ENCODE results near the gene RGMA. TPM values are rescaled to one million over a fixed set of nuclear protein-coding genes. Genes with fewer than 3 reads are reported as not detected.

Gene RGMA
- total RNA-seq, 1 donor from 2014 or later, result 0.40 TPM

DNA sequence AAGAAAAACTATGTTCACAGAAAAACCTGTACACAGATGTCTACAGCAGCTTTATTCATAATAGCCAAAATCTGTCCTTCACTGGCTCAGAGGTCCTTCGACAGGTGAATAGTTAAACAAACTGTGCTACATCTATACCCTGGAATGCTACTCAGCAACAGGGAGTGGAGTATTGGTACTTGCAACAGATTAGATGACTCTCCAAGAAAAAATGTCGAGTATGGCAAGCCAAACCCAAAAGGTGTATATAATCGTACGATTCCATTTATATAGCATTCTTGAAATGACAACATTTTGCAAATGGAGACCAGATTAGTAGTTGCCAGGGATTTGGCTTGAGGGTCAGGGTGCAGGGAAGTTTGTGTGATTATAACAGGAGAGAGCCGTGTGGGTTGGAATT is 22.4 kb upstream of the RGMA start:
- no peak overlapping the region for H3K4me3 ChIP-seq (ENCODE audit: low read depth, low read length)
- no peak for DNase-seq (ENCODE audit: low read depth)
- TF ChIP-seq CTCF (conservative IDR thresholded peaks at IDR 0.05; ENCODE audit: low read depth, low read length), result no peak

DNA sequence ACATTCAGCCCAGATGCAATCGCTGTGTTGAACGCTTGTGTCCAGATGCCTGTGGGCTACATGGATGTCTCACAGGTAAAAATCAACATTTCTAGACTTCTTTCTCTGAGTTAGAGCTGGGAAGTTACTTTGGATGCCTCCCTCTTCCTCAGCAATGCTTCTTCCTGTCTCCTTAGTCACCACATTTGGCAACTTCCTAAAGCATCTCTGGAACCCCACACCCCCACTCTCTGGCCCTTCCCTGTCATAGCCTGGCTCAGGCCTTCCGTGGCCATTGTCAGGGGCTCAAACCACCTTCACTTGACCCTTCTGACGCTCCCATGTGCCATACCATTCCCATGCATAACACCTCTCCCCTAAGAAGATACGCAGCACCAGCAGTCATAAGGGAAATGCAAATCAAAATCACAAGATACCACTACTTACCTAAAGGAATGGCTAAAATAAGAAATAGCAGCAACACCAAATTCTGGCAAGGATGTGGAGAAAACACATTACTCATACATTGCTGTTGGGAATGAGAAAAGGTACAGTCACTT is 21.6 kb upstream of the RGMA start:
- no peak for DNase-seq (ENCODE audit: low read depth)
- no peak overlapping the region for H3K4me3 ChIP-seq (ENCODE audit: low read depth, low read length)
- TF ChIP-seq CTCF (conservative IDR thresholded peaks at IDR 0.05; ENCODE audit: low read depth, low read length), result no peak

DNA sequence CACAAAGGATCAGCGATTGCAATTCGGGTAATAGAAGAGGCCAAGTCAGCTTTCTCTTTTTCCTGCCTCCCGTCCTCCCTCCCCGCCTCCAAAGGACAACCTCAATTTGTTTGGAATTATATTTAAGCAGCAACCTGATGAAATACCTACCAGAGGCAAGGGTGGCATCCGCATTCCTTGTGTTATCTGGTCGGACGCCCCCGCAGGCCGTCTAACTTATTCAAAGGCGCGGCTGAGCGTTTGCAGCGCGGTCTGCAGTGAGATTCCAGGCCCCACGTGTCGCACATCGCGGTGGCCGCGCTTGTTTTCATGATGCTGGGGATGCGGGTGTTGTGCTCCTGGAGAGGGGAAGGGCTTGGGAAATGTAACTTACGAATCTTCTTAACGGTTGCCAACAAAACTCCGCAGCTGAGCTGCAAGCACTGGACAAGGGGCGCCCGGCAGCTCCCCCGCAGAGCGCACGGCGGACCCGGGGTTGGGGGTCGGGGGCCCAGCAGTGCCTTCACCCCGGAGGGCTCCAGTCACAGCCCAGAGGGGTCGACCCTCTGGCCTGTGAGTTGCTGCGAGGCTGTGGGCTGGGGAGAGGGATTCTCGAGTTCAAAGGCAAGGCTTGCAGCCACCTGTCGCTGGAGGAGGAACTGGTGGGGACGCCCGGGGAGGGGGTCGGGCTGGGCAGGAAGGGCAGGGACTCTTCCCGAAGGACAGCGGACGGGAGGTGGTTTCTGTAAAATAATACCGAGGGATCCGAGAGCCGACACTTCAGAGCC is 20.5 kb upstream of the RGMA start:
- DNase-seq (ENCODE audit: low read depth), result no peak
- H3K4me3 ChIP-seq (ENCODE audit: low read depth, low read length), result no peak overlapping the region
- no peak for TF ChIP-seq CTCF (conservative IDR thresholded peaks at IDR 0.05; ENCODE audit: low read depth, low read length)

GRCh38 chr15:93107646-93108045 is 18.6 kb upstream of the RGMA start:
- no peak for TF ChIP-seq CTCF (conservative IDR thresholded peaks at IDR 0.05; ENCODE audit: low read depth, low read length)
- DNase-seq (ENCODE audit: low read depth), result no peak
- H3K4me3 ChIP-seq (ENCODE audit: low read depth, low read length), result no peak overlapping the region

GRCh38 chr15:93105485-93105884 is 16.5 kb upstream of the RGMA start:
- no peak for TF ChIP-seq CTCF (conservative IDR thresholded peaks at IDR 0.05; ENCODE audit: low read depth, low read length)

DNA sequence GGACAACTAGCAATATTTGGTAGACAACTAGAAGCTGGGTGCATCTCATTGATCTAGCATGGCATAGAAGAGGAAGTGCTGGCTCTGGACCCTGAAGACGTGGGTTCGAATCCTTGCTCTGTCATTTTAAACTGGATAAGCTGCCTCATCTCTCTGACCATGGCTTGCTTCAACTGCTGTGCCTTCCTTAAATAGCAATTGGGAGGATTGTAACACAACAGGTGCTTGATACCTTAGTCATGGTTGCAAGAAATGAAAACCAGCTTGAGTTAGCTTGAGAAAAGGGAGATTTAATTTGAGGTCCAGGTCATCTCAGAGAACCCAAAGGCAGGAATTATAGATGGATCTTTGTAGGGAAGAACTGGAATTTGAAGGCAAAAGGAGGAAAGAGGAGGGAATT is 14.8 kb upstream of the RGMA start:
- no peak for DNase-seq (ENCODE audit: low read depth)
- no peak overlapping the region for H3K4me3 ChIP-seq (ENCODE audit: low read depth, low read length)
- no peak for TF ChIP-seq CTCF (conservative IDR thresholded peaks at IDR 0.05; ENCODE audit: low read depth, low read length)

More at GRCh38 chr15:93105485-93105884, 16.5 kb upstream of the RGMA start:
- no peak overlapping the region for H3K4me3 ChIP-seq (ENCODE audit: low read depth, low read length)
- no peak for DNase-seq (ENCODE audit: low read depth)

GRCh38 chr15:93102211-93102610 is 13.2 kb upstream of the RGMA start:
- TF ChIP-seq CTCF (conservative IDR thresholded peaks at IDR 0.05; ENCODE audit: low read depth, low read length), result no peak
- DNase-seq (ENCODE audit: low read depth), result no peak
- no peak overlapping the region for H3K4me3 ChIP-seq (ENCODE audit: low read depth, low read length)

Measured in epithelial cell of proximal tubule (primary cell).